ENCODE measurements around the gene PCDHGC3. TPM values are rescaled to one million over a fixed set of nuclear protein-coding genes. Genes with fewer than 3 reads are reported as not detected.

Gene PCDHGC3
- total RNA-seq, 1 experiment from 2014 or later: 29.1 TPM

DNA sequence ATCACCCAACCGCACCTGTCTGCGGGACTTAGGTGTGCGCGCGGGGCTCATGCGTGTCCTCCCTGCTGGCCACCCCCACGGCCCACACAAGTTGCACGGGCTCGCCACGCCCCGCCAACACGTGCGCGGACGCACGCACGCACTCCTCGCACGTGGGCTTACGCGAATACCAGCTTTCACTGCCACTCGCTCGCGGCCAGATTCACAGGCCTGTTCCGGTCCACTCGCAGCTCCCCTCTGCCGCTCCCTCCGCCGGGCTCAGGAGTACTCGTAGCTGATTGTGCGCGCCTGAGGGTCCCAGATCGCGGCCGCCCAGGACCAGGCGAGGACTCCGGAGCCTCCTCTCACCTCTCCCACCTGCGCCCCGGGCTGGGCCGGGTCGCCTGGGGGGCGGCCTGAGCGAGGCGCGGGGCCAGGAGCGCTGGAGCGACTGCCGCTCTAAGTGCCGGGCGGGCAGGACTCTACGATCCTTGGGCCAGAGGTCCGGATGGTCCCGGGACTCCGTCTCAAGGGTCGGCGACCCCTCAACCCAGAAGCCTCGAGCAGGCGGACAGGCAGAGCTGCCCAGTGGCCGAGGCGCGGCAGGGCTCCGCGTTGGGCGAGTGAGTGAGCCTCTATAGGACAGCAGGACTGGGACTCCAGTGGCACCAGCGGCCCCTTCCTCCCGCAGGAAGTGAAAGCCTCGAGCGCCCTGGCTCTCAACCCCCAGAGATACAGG lies 16.6 kb downstream of the PCDHGC3 start (continued):
- no peak for TF ChIP-seq PRDM15 (CRISPR knock-in tag; IDR thresholded peaks at IDR 0.05)
- TF ChIP-seq GRHL2 (CRISPR knock-in tag; IDR thresholded peaks at IDR 0.05; ENCODE audit: insufficient replicate concordance, severe bottlenecking): no peak
- TF ChIP-seq MAX (CRISPR knock-in tag; IDR thresholded peaks at IDR 0.05): peak; percentile 46; the same call in 1 of the 2 replicates
- no peak for TF ChIP-seq OVOL2 (CRISPR knock-in tag; IDR thresholded peaks at IDR 0.05; ENCODE audit: borderline replicate concordance)
- no peak for TF ChIP-seq SOX15 (CRISPR knock-in tag; IDR thresholded peaks at IDR 0.05)
- no peak for TF ChIP-seq ZNF396 (CRISPR knock-in tag; IDR thresholded peaks at IDR 0.05; ENCODE audit: borderline replicate concordance)
- no peak for TF ChIP-seq E2F4 (CRISPR knock-in tag; IDR thresholded peaks at IDR 0.05; ENCODE audit: borderline replicate concordance, low read depth)
- no peak for TF ChIP-seq GABPB1 (CRISPR knock-in tag; IDR thresholded peaks at IDR 0.05)
- no peak for TF ChIP-seq USF1 (CRISPR knock-in tag; IDR thresholded peaks at IDR 0.05)
- TF ChIP-seq, protein P1, sequence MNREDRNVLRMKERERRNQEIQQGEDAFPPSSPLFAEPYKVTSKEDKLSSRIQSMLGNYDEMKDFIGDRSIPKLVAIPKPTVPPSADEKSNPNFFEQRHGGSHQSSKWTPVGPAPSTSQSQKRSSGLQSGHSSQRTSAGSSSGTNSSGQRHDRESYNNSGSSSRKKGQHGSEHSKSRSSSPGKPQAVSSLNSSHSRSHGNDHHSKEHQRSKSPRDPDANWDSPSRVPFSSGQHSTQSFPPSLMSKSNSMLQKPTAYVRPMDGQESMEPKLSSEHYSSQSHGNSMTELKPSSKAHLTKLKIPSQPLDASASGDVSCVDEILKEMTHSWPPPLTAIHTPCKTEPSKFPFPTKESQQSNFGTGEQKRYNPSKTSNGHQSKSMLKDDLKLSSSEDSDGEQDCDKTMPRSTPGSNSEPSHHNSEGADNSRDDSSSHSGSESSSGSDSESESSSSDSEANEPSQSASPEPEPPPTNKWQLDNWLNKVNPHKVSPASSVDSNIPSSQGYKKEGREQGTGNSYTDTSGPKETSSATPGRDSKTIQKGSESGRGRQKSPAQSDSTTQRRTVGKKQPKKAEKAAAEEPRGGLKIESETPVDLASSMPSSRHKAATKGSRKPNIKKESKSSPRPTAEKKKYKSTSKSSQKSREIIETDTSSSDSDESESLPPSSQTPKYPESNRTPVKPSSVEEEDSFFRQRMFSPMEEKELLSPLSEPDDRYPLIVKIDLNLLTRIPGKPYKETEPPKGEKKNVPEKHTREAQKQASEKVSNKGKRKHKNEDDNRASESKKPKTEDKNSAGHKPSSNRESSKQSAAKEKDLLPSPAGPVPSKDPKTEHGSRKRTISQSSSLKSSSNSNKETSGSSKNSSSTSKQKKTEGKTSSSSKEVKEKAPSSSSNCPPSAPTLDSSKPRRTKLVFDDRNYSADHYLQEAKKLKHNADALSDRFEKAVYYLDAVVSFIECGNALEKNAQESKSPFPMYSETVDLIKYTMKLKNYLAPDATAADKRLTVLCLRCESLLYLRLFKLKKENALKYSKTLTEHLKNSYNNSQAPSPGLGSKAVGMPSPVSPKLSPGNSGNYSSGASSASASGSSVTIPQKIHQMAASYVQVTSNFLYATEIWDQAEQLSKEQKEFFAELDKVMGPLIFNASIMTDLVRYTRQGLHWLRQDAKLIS (CRISPR knock-in tag; IDR thresholded peaks at IDR 0.05; ENCODE audit: borderline replicate concordance): no peak
- TF ChIP-seq FOXJ3 (CRISPR knock-in tag; IDR thresholded peaks at IDR 0.05; ENCODE audit: borderline replicate concordance): no peak
- TF ChIP-seq, protein P2, sequence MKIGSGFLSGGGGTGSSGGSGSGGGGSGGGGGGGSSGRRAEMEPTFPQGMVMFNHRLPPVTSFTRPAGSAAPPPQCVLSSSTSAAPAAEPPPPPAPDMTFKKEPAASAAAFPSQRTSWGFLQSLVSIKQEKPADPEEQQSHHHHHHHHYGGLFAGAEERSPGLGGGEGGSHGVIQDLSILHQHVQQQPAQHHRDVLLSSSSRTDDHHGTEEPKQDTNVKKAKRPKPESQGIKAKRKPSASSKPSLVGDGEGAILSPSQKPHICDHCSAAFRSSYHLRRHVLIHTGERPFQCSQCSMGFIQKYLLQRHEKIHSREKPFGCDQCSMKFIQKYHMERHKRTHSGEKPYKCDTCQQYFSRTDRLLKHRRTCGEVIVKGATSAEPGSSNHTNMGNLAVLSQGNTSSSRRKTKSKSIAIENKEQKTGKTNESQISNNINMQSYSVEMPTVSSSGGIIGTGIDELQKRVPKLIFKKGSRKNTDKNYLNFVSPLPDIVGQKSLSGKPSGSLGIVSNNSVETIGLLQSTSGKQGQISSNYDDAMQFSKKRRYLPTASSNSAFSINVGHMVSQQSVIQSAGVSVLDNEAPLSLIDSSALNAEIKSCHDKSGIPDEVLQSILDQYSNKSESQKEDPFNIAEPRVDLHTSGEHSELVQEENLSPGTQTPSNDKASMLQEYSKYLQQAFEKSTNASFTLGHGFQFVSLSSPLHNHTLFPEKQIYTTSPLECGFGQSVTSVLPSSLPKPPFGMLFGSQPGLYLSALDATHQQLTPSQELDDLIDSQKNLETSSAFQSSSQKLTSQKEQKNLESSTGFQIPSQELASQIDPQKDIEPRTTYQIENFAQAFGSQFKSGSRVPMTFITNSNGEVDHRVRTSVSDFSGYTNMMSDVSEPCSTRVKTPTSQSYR (CRISPR knock-in tag; IDR thresholded peaks at IDR 0.05): no peak; the same call in 1 of the 2 replicates
- TF ChIP-seq ATF1 (CRISPR knock-in tag; IDR thresholded peaks at IDR 0.05): 0 out of 2 replicates have a peak, but pooled peaks have one; percentile 30
- no peak for TF ChIP-seq SMAD3 (CRISPR knock-in tag; IDR thresholded peaks at IDR 0.05; ENCODE audit: borderline replicate concordance)
- TF ChIP-seq ESRRA (CRISPR knock-in tag; IDR thresholded peaks at IDR 0.05; ENCODE audit: borderline replicate concordance): no peak

Measured in WTC11 (cell line).